Measurements from ENCODE around the gene KCNC2.

- no peak for TF ChIP-seq CTCF (IDR thresholded peaks at IDR 0.05; ENCODE audit: insufficient read depth, low read length, poor library complexity, severe bottlenecking)
- no peak for TF ChIP-seq EZH2phosphoT487 (conservative IDR thresholded peaks at IDR 0.05; ENCODE audit: low read length)
Measured at GRCh38 chr12:75116646-75117198, 92.9 kb downstream of the KCNC2 start.

Data from SU-DHL-6 (cell line).